ENCODE results near the gene SYNDIG1. TPM values are rescaled to one million over a fixed set of nuclear protein-coding genes. Genes with fewer than 3 reads are reported as not detected.

Gene SYNDIG1
- total RNA-seq, 1 experiment from 2014 or later: not detected

- intact Hi-C loops (cut with micrococcal nuclease; ENCODE audit: unreplicated experiment): no loop called here
- no peak overlapping the region for H3K27ac Mint-ChIP-seq (ENCODE audit: unreplicated experiment)
- no peaks in the 10 kb centered on the region for H3K36me3 Mint-ChIP-seq (ENCODE audit: insufficient read depth, unreplicated experiment)
- CTCF ChIA-PET: no interaction called here
- H3K9me3 Mint-ChIP-seq (ENCODE audit: low read depth, unreplicated experiment): no peaks in the 10 kb centered on the region
- H3K4me3 Mint-ChIP-seq (ENCODE audit: low read depth, unreplicated experiment): no peak overlapping the region
- peaks cover 12% of the 10 kb centered on the region for H3K4me1 Mint-ChIP-seq (ENCODE audit: low read depth, unreplicated experiment)
- no peak for DNase-seq
- H3K27me3 Mint-ChIP-seq (ENCODE audit: unreplicated experiment): no peaks in the 10 kb centered on the region
- TF ChIP-seq CTCF (IDR thresholded peaks at IDR 0.05; ENCODE audit: unreplicated experiment): no peak
- BruUV-seq (replicated peaks): no TSS peak
Measured at GRCh38 chr20:24653306-24653705, 183.9 kb downstream of the SYNDIG1 start.

- no peak overlapping the region for H3K27ac Mint-ChIP-seq (ENCODE audit: unreplicated experiment)
- H3K36me3 Mint-ChIP-seq (ENCODE audit: insufficient read depth, unreplicated experiment): no peaks in the 10 kb centered on the region
- no peaks in the 10 kb centered on the region for H3K9me3 Mint-ChIP-seq (ENCODE audit: low read depth, unreplicated experiment)
- H3K27me3 Mint-ChIP-seq (ENCODE audit: unreplicated experiment): no peaks in the 10 kb centered on the region
- no peak for TF ChIP-seq CTCF (IDR thresholded peaks at IDR 0.05; ENCODE audit: unreplicated experiment)
- CTCF ChIA-PET: no interaction called here
- no peak for DNase-seq
- intact Hi-C loops (cut with micrococcal nuclease; ENCODE audit: unreplicated experiment): no loop called here
- no peak overlapping the region for H3K4me3 Mint-ChIP-seq (ENCODE audit: low read depth, unreplicated experiment)
- H3K4me1 Mint-ChIP-seq (ENCODE audit: low read depth, unreplicated experiment): peaks cover 12% of the 10 kb centered on the region
- no TSS peak for BruUV-seq (replicated peaks)
Measured at GRCh38 chr20:24654425-24654824, 185.0 kb downstream of the SYNDIG1 start.

- H3K27ac Mint-ChIP-seq (ENCODE audit: unreplicated experiment): no peak overlapping the region
- H3K4me1 Mint-ChIP-seq (ENCODE audit: low read depth, unreplicated experiment): peaks cover 12% of the 10 kb centered on the region
- CTCF ChIA-PET: no interaction called here
- no TSS peak for BruUV-seq (replicated peaks)
- H3K9me3 Mint-ChIP-seq (ENCODE audit: low read depth, unreplicated experiment): no peaks in the 10 kb centered on the region
- no peaks in the 10 kb centered on the region for H3K36me3 Mint-ChIP-seq (ENCODE audit: insufficient read depth, unreplicated experiment)
- TF ChIP-seq CTCF (IDR thresholded peaks at IDR 0.05; ENCODE audit: unreplicated experiment): no peak
- H3K4me3 Mint-ChIP-seq (ENCODE audit: low read depth, unreplicated experiment): no peak overlapping the region
- intact Hi-C loops (cut with micrococcal nuclease; ENCODE audit: unreplicated experiment): no loop called here
- DNase-seq: no peak
- no peaks in the 10 kb centered on the region for H3K27me3 Mint-ChIP-seq (ENCODE audit: unreplicated experiment)
Measured at GRCh38 chr20:24656391-24656790, 187.0 kb downstream of the SYNDIG1 start.

GRCh38 chr20:24657196-24657595, 187.8 kb downstream of the SYNDIG1 start:
- Mint-ChIP-seq H3K27ac (ENCODE audit: unreplicated experiment) (no peak overlapping the region), H3K4me1 (ENCODE audit: low read depth, unreplicated experiment) (peaks cover 12% of the 10 kb centered on the region), H3K36me3 (ENCODE audit: insufficient read depth, unreplicated experiment) (no peaks in the 10 kb centered on the region), H3K4me3 (ENCODE audit: low read depth, unreplicated experiment) (no peak overlapping the region), H3K9me3 (ENCODE audit: low read depth, unreplicated experiment) (no peaks in the 10 kb centered on the region), H3K27me3 (ENCODE audit: unreplicated experiment) (no peaks in the 10 kb centered on the region)
- CTCF ChIA-PET: no interaction called here
- no peak for DNase-seq
- intact Hi-C loops (cut with micrococcal nuclease; ENCODE audit: unreplicated experiment): no loop called here
- no TSS peak for BruUV-seq (replicated peaks)
- TF ChIP-seq CTCF (IDR thresholded peaks at IDR 0.05; ENCODE audit: unreplicated experiment): no peak
